Measurements from ENCODE around the gene THAP7. TPM values are rescaled to one million over a fixed set of nuclear protein-coding genes. Genes with fewer than 3 reads are reported as not detected.

The THAP7 gene
- polyA plus RNA-seq, 1 donor (not counting 4 experiments of a cell fraction or from before 2014, with no cell fraction given), result 10.4 TPM

DNA sequence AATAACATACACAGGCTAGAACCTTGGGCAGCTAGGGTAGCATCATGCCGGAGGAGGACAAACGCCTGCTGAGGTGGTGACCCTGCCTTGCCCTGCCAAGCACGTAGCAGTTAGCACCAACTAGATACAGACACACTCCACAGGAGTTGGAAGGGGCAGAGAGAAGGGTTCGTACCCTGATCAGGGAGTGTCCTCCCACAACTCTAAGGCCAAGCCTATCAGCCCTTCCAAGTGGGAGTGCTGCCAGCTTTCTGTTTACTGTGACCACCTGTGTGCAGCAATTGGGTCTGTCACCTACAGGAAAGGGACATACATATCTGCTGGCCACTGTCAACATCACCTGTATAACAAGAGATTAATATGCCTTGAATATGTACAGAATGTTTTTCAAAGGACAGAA lies 1.9 kb upstream of the THAP7 start:
- no peaks in the 10 kb centered on the region for H3K27me3 ChIP-seq (ENCODE audit: control insufficient read depth, extremely low read depth, insufficient read depth, low read length)
- no peaks in the 10 kb centered on the region for H4K20me1 ChIP-seq (ENCODE audit: control insufficient read depth, extremely low read depth, insufficient read depth, low read length)
- TF ChIP-seq EZH2 (IDR thresholded peaks at IDR 0.05; ENCODE audit: low read length), result no peak
- TF ChIP-seq, protein P1, sequence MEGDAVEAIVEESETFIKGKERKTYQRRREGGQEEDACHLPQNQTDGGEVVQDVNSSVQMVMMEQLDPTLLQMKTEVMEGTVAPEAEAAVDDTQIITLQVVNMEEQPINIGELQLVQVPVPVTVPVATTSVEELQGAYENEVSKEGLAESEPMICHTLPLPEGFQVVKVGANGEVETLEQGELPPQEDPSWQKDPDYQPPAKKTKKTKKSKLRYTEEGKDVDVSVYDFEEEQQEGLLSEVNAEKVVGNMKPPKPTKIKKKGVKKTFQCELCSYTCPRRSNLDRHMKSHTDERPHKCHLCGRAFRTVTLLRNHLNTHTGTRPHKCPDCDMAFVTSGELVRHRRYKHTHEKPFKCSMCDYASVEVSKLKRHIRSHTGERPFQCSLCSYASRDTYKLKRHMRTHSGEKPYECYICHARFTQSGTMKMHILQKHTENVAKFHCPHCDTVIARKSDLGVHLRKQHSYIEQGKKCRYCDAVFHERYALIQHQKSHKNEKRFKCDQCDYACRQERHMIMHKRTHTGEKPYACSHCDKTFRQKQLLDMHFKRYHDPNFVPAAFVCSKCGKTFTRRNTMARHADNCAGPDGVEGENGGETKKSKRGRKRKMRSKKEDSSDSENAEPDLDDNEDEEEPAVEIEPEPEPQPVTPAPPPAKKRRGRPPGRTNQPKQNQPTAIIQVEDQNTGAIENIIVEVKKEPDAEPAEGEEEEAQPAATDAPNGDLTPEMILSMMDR (optimal IDR thresholded peaks at IDR 0.05 in 1 of 3, IDR thresholded peaks at IDR 0.05 in 1 of 3, conservative IDR thresholded peaks at IDR 0.05 in 1 of 3; ENCODE audit: extremely low read depth in 1 of 3, insufficient read depth in 2 of 3, low read length in 3 of 3), result no peak
- no peak overlapping the region for H3K27ac ChIP-seq (ENCODE audit: control insufficient read depth, insufficient read depth, low read length)
- no peaks in the 10 kb centered on the region for H3K9me3 ChIP-seq (ENCODE audit: control insufficient read depth, low read depth, low read length)
- dilution Hi-C loops (cut with MboI; ENCODE audit: extremely low pct_ligation_motif_present, low sequenced_read_pairs), result no loop called here
- peaks cover 5 to 12% of the 10 kb centered on the region in 2 experiments for H3K36me3 ChIP-seq (ENCODE audit: control insufficient read depth in 2 of 2, extremely low read depth in 1 of 2, insufficient read depth in 2 of 2, low read length in 2 of 2)
- FAIRE-seq, result no peak
- H3K9me1 ChIP-seq (ENCODE audit: control insufficient read depth, extremely low read depth, insufficient read depth, low read length), result no peaks in the 10 kb centered on the region
- no peak overlapping the region for H2AFZ ChIP-seq (ENCODE audit: control insufficient read depth, low read length)
- H3K9ac ChIP-seq (ENCODE audit: control insufficient read depth, extremely low read depth, insufficient read depth, low read length), result no peak overlapping the region
- H3K4me2 ChIP-seq (ENCODE audit: control insufficient read depth, extremely low read depth, insufficient read depth, low read depth, low read length), result peak overlapping the region; percentile 99
- peaks cover 20% of the 10 kb centered on the region for H3K4me1 ChIP-seq (ENCODE audit: control insufficient read depth, extremely low read depth, insufficient read depth, low read length)
- DNase-seq (ENCODE audit: low read depth, low spot score), result no peak
- H3K79me2 ChIP-seq (ENCODE audit: control insufficient read depth, insufficient read depth, low read length), result peaks cover 28% of the 10 kb centered on the region
- peak overlapping the region in 1 of 3 experiments; percentile 90 for H3K4me3 ChIP-seq (ENCODE audit: control insufficient read depth in 2 of 3, extremely low read depth in 1 of 3, insufficient read depth in 2 of 3, low read depth in 1 of 3, low read length in 3 of 3)

DNA sequence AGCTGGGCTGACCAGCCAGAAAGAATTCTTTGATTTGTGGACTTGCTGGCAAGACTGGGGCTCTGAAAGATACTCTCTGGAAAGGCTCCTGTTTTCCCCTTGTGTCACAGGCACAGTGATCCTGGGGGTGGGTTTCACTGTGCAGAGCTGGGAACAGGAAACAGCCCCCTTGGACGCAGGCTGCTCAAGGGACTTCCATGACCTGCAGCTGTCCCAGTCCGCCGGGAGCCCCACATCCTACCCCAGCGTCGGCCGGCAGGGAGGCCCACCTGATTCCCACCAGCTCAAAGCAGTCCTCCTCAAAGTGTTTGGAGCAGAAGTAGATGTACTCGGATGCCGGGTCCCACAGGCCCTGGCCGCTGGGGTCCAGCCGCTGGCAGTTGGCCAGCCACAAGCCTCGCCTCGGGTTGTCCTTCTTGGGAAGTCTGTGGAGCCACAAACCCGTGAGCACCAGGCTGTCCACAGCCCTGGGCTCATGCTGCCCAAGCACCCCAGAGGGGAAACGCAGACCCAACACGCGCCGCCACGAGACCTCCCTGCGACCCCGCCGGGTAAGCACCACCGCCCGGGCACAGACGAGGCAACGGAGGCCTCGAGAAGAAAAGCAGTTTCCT lies 824 bp downstream of the THAP7 start:
- peak overlapping the region; percentile 94 for H3K9ac ChIP-seq (ENCODE audit: control insufficient read depth, extremely low read depth, insufficient read depth, low read length)
- dilution Hi-C loops (cut with MboI; ENCODE audit: extremely low pct_ligation_motif_present, low sequenced_read_pairs), result no loop called here
- H3K9me3 ChIP-seq (ENCODE audit: control insufficient read depth, low read depth, low read length), result no peaks in the 10 kb centered on the region
- H3K9me1 ChIP-seq (ENCODE audit: control insufficient read depth, extremely low read depth, insufficient read depth, low read length), result no peaks in the 10 kb centered on the region
- peak overlapping the region; percentile 84 for H2AFZ ChIP-seq (ENCODE audit: control insufficient read depth, low read length)
- H3K4me3 ChIP-seq (ENCODE audit: control insufficient read depth in 2 of 3, extremely low read depth in 1 of 3, insufficient read depth in 2 of 3, low read depth in 1 of 3, low read length in 3 of 3), result peak overlapping the region; percentile 83 to 91 (median 90)
- H3K36me3 ChIP-seq (ENCODE audit: control insufficient read depth in 2 of 2, extremely low read depth in 1 of 2, insufficient read depth in 2 of 2, low read length in 2 of 2), result peaks cover 14 to 18% of the 10 kb centered on the region in 2 experiments
- DNase-seq (ENCODE audit: low read depth, low spot score), result no peak
- no peaks in the 10 kb centered on the region for H4K20me1 ChIP-seq (ENCODE audit: control insufficient read depth, extremely low read depth, insufficient read depth, low read length)
- TF ChIP-seq EZH2 (IDR thresholded peaks at IDR 0.05; ENCODE audit: low read length), result no peak
- TF ChIP-seq, protein P1 (optimal IDR thresholded peaks at IDR 0.05 in 1 of 3, IDR thresholded peaks at IDR 0.05 in 1 of 3, conservative IDR thresholded peaks at IDR 0.05 in 1 of 3; ENCODE audit: extremely low read depth in 1 of 3, insufficient read depth in 2 of 3, low read length in 3 of 3), result no peak
- peaks cover 20% of the 10 kb centered on the region for H3K4me1 ChIP-seq (ENCODE audit: control insufficient read depth, extremely low read depth, insufficient read depth, low read length)
- no peaks in the 10 kb centered on the region for H3K27me3 ChIP-seq (ENCODE audit: control insufficient read depth, extremely low read depth, insufficient read depth, low read length)
- peaks cover 28% of the 10 kb centered on the region for H3K79me2 ChIP-seq (ENCODE audit: control insufficient read depth, insufficient read depth, low read length)
- H3K27ac ChIP-seq (ENCODE audit: control insufficient read depth, insufficient read depth, low read length), result peak overlapping the region; percentile 93
- no peak for FAIRE-seq
- peak overlapping the region; percentile 99 for H3K4me2 ChIP-seq (ENCODE audit: control insufficient read depth, extremely low read depth, insufficient read depth, low read depth, low read length)
